ENCODE data around the gene ADCY4. TPM values are rescaled to one million over a fixed set of nuclear protein-coding genes. Genes with fewer than 3 reads are reported as not detected.

ADCY4 gene
- total and polyA plus RNA-seq, 10 of the 15 experiments (the other 5 are each of a cell fraction or from before 2014, with no cell fraction given), result 0.05 to 0.87 (median 0.21) TPM; not detected in 1

- CTCF ChIA-PET, result interaction anchor here (0.8 to 16.6 kb wide), 13 partner anchors 11 to 229 kb away, joined by 3 to 452 read pairs (median 6); partner anchors contain the start of genes CBLN3, CIDEB, KHNYN and SDR39U1
- peak within 1 kb of the TSS; percentile 97 for H2AFZ ChIP-seq (ENCODE audit: control insufficient read depth, low read depth, low read length)
- in situ Hi-C loops (cut with MboI) (no loop called here), intact Hi-C loops (cut with micrococcal nuclease; ENCODE audit: unreplicated experiment) (no loop called here)
- H3K27ac ChIP-seq (ENCODE audit: control insufficient read depth, insufficient read depth), result peak within 1 kb of the TSS; percentile 34; the same call in 1 of the 2 replicates
- ATAC-seq (peak; percentile 95), DNase-seq (ENCODE audit: low read depth, low spot score) (peak; percentile 36), FAIRE-seq (peak; percentile 47)
- POLR2A ChIA-PET, result interaction anchor here (0.5 to 4.7 kb wide), 9 partner anchors 18 to 119 kb away, joined by 3 to 23 read pairs (median 4); partner anchors contain the start of genes CBLN3, KHNYN and LTB4R2
- H3K9ac ChIP-seq (ENCODE audit: control insufficient read depth, insufficient read depth, low read length), result peak within 1 kb of the TSS; percentile 74
- SMC1A ChIA-PET (ENCODE audit: uncharacterized antibody, unreplicated experiment), result interaction anchor here (0.6 to 7.7 kb wide), 10 partner anchors 12 to 761 kb away, joined by 3 to 73 read pairs (median 3); partner anchors contain the start of genes JPH4 and KHNYN
- H3K4me2 ChIP-seq (ENCODE audit: control insufficient read depth, insufficient read depth), result peak within 1 kb of the TSS; percentile 84
- 11% methylated on average over 48 of the region's 51 CpGs for WGBS (ENCODE audit: insufficient coverage, insufficient replicate concordance, low lambda C conversion rate, missing lambda C conversion rate)
- H4K20me1 ChIP-seq (ENCODE audit: control insufficient read depth, insufficient read depth), result no peaks in the 10 kb centered on the region
- peaks cover 6% of the 10 kb centered on the region; the same call in 1 of the 2 replicates for H3K4me1 ChIP-seq (ENCODE audit: control insufficient read depth, insufficient read depth, low read length)
- peak within 1 kb of the TSS; percentile 93 for H3K4me3 ChIP-seq
- no peaks in the 10 kb centered on the region; a peak in 1 of 4 replicates for H3K36me3 ChIP-seq (ENCODE audit: control insufficient read depth in 2 of 2, insufficient read depth in 2 of 2, low read length in 1 of 2)
- H3K27me3 ChIP-seq (replicated peaks in 1 of 2; ENCODE audit: control insufficient read depth in 2 of 2, insufficient read depth in 2 of 2, low read length in 1 of 2), result peaks cover 0 to 3% of the 10 kb centered on the region in 2 experiments; a peak in 1 of 4 replicates
- no peaks in the 10 kb centered on the region for H3K79me2 ChIP-seq (ENCODE audit: control insufficient read depth, insufficient read depth, low read length)
- TSS peak; percentile 83 for BruUV-seq (replicated peaks)
- H3K9me3 ChIP-seq (replicated peaks; ENCODE audit: control insufficient read depth, insufficient read depth, low read length), result no peaks in the 10 kb centered on the region
- RAD21 ChIA-PET (ENCODE audit: unreplicated experiment), result interaction anchor here (0.5 to 5.7 kb wide), 5 partner anchors 26 to 96 kb away, joined by 3 to 45 read pairs (median 4); partner anchors contain the start of genes CBLN3, CIDEB and KHNYN
- TF ChIP-seq KAT2A (conservative IDR thresholded peaks at IDR 0.05; ENCODE audit: control insufficient read depth, low read depth, low read length) (no peak), MEF2B (IDR thresholded peaks at IDR 0.05; ENCODE audit: partially characterized antibody, poor library complexity, severe bottlenecking) (no peak), STAT3 (IDR thresholded peaks at IDR 0.05; ENCODE audit: low read depth, low read length) (no peak), ZZZ3 (IDR thresholded peaks at IDR 0.05; ENCODE audit: control insufficient read depth, insufficient read length, low read depth) (no peak), FOXM1 (IDR thresholded peaks at IDR 0.05; ENCODE audit: low read depth, low read length) (no peak), NR2F1 (conservative IDR thresholded peaks at IDR 0.05) (peak; percentile 92), USF2 (IDR thresholded peaks at IDR 0.05; ENCODE audit: borderline replicate concordance, low read depth, low read length) (no peak), SUZ12 (IDR thresholded peaks at IDR 0.05; ENCODE audit: unreplicated experiment) (no peak), RBBP5 (conservative IDR thresholded peaks at IDR 0.05) (no peak), BRCA1 (IDR thresholded peaks at IDR 0.05; ENCODE audit: low read depth, low read length) (no peak), BHLHE40 (IDR thresholded peaks at IDR 0.05; ENCODE audit: borderline replicate concordance in 1 of 2, low read depth in 2 of 2, low read length in 1 of 2) (peak in 1 of 2 experiments; percentile 19; a peak in 1 of 4 replicates), CHD4 (IDR thresholded peaks at IDR 0.05) (no peak), SPI1 (IDR thresholded peaks at IDR 0.05; ENCODE audit: borderline replicate concordance, insufficient read depth, low read depth, low read length) (no peak), FOXK2 (IDR thresholded peaks at IDR 0.05) (no peak), CUX1 (IDR thresholded peaks at IDR 0.05; ENCODE audit: insufficient replicate concordance, low read depth, low read length) (no peak), STAT1 (conservative IDR thresholded peaks at IDR 0.05) (no peak), ZNF622 (IDR thresholded peaks at IDR 0.05) (no peak)
Measured at GRCh38 chr14:24339284-24340151, 4.6 kb upstream of the ADCY4 start, which contains the start of gene RIPK3. Gene RIPK3, minus strand, starts transcription at chr14:24339991. Its CDS starts 165 bp downstream, at chr14:24339826.
